Measurements from ENCODE around the gene CCDC43.

Gene CCDC43

DNA sequence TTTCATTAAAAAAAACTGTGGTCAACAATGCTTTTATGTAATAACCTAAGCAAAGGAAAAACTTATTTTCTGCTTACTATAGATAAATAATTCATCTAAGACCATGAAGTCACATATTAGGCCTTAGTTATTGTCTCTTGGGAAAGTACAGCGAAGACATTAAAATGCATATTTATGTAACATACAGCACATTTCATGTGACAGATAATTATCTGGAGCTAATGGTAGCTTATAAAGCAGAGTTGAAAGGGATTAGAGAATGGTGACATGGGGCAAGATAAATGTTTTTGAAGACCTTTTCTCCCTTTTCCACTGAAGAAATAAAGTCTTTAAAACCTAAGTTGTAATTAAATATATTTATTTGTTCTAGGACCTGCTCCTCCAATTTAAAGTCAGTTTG, 23.6 kb downstream of the CCDC43 start:
- TF ChIP-seq, protein P1, sequence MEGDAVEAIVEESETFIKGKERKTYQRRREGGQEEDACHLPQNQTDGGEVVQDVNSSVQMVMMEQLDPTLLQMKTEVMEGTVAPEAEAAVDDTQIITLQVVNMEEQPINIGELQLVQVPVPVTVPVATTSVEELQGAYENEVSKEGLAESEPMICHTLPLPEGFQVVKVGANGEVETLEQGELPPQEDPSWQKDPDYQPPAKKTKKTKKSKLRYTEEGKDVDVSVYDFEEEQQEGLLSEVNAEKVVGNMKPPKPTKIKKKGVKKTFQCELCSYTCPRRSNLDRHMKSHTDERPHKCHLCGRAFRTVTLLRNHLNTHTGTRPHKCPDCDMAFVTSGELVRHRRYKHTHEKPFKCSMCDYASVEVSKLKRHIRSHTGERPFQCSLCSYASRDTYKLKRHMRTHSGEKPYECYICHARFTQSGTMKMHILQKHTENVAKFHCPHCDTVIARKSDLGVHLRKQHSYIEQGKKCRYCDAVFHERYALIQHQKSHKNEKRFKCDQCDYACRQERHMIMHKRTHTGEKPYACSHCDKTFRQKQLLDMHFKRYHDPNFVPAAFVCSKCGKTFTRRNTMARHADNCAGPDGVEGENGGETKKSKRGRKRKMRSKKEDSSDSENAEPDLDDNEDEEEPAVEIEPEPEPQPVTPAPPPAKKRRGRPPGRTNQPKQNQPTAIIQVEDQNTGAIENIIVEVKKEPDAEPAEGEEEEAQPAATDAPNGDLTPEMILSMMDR (IDR thresholded peaks at IDR 0.05; ENCODE audit: low read depth, low read length), result no peak
- H3K4me3 ChIP-seq (ENCODE audit: low read depth, low read length), result no peak overlapping the region
- DNase-seq (ENCODE audit: low read depth, low spot score), result no peak
- in situ Hi-C loops (cut with HindIII; ENCODE audit: low sequenced_read_pairs), result no loop called here

DNA sequence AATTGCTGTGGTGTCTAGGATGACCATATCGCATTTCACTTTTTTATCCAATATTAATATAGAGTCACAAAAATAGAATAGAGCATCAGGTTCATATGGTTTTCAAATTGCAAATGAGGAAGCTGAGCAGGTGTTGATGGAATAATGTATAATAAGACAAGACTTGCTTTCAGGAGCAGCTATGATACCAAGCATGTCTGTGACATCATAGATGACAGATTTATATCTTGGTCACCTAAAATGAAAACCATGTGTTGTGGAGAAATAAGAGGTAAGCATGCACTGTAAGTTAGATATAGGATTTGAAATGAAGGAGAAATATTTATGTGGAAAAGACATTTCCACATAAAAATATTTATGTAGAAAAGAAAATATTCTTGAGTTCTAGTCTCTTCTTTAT, 24.7 kb downstream of the CCDC43 start:
- TF ChIP-seq, protein P1 (IDR thresholded peaks at IDR 0.05; ENCODE audit: low read depth, low read length), result no peak
- in situ Hi-C loops (cut with HindIII; ENCODE audit: low sequenced_read_pairs), result no loop called here
- DNase-seq (ENCODE audit: low read depth, low spot score), result no peak
- no peak overlapping the region for H3K4me3 ChIP-seq (ENCODE audit: low read depth, low read length)

- TF ChIP-seq, protein P1 (IDR thresholded peaks at IDR 0.05; ENCODE audit: low read depth, low read length), result no peak
- in situ Hi-C loops (cut with HindIII; ENCODE audit: low sequenced_read_pairs), result no loop called here
- no peak for DNase-seq (ENCODE audit: low read depth, low spot score)
- no peak overlapping the region for H3K4me3 ChIP-seq (ENCODE audit: low read depth, low read length)
Measured at GRCh38 chr17:44663095-44663494, 26.5 kb downstream of the CCDC43 start.

GRCh38 chr17:44661835-44662234, 27.7 kb downstream of the CCDC43 start:
- DNase-seq (ENCODE audit: low read depth, low spot score), result no peak
- H3K4me3 ChIP-seq (ENCODE audit: low read depth, low read length), result no peak overlapping the region
- TF ChIP-seq, protein P1 (IDR thresholded peaks at IDR 0.05; ENCODE audit: low read depth, low read length), result no peak
- in situ Hi-C loops (cut with HindIII; ENCODE audit: low sequenced_read_pairs), result no loop called here

DNA sequence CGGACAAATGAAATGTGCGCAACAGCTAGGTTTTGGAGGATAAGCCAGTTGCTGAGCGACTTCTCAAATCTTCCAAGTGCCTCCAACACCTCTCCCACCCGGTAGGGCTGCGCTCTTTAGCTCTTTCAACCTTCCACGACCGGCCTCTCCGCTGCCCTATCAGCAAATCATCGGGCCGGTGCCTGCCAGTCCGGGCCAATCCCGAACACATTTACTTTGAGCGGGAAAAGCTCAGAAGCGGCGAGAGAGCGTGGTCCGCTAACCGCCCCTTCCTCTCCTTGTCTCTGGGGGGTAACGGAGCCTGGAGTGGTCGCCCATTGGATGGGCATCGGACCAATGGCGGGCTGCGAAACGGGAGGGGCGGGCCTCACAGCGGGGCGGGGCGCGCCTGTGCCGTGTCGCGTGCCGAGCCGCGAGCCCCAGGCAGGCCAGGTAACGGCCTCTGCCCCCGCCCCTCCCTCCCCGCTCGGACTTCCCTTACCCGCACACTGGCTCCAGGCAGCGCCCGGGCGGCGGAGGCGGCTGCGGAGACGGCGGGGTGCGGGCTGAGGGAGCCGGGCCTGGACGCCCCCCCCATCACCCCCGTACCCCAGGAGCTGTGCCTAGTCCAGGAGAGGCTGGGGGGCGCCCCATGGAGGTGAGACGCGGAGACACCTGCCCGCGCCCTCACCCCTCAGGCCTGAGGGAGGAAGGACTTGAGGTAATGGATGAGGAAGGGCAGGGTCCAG, 33.4 kb downstream of the CCDC43 start, which contains the start of gene MEIOC:
Gene MEIOC (plus strand): TSS at position 486 of the 728 bp plus-strand sequence. CDS start 146 bp downstream, at position 632.
- TF ChIP-seq, protein P1 (IDR thresholded peaks at IDR 0.05; ENCODE audit: low read depth, low read length), result no peak
- peak within 1 kb of the TSS; percentile 15 for H3K4me3 ChIP-seq (ENCODE audit: low read depth, low read length)
- in situ Hi-C loops (cut with HindIII; ENCODE audit: low sequenced_read_pairs), result no loop called here
- DNase-seq (ENCODE audit: low read depth, low spot score), result peak; percentile 9

DNA sequence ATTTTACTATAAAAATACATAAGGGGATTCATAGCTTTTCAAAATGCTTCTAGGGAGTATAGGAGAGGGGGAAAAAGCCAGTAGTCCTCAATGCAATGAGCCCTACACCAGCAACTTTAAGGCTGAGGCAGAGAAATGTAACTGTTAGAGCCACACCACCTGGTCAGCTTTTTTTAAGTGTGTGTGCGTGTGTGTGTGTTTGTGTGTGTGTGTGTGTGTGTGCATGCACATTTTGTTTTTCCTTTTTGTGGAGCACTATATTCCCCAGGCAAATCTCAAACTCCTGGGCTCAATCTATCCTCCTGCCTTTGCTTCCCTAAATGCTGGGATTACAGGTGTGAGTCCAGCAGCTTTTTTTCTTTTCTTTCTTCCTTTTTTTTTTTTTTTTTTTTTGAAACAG, 35.6 kb downstream of the CCDC43 start:
- in situ Hi-C loops (cut with HindIII; ENCODE audit: low sequenced_read_pairs), result no loop called here
- DNase-seq (ENCODE audit: low read depth, low spot score), result no peak
- no peak overlapping the region for H3K4me3 ChIP-seq (ENCODE audit: low read depth, low read length)
- TF ChIP-seq, protein P1 (IDR thresholded peaks at IDR 0.05; ENCODE audit: low read depth, low read length), result no peak
